ENCODE data around the gene NRXN3. TPM values are rescaled to one million over a fixed set of nuclear protein-coding genes. Genes with fewer than 3 reads are reported as not detected.

Gene NRXN3
- polyA plus RNA-seq, 1 of the 3 experiments (the other 2 are of a cell fraction): 1.6 TPM

- no peak overlapping the region for H2AFZ ChIP-seq (ENCODE audit: low read depth)
- no peaks in the 10 kb centered on the region for H3K4me1 ChIP-seq (ENCODE audit: control insufficient read depth in 1 of 2, insufficient read depth in 2 of 2, low read depth in 1 of 2, low read length in 1 of 2)
- DNase-seq: no peak
- no peaks in the 10 kb centered on the region for H3F3A ChIP-seq (replicated peaks; ENCODE audit: insufficient read depth)
- H3K9me3 ChIP-seq: no peaks in the 10 kb centered on the region
- H4K20me1 ChIP-seq (ENCODE audit: insufficient read depth): no peaks in the 10 kb centered on the region
- no peak overlapping the region for H3K27ac ChIP-seq (ENCODE audit: low read depth in 2 of 2, low read length in 1 of 2)
- 47% methylated on average over 6 of the region's 6 CpGs for WGBS (ENCODE audit: low lambda C conversion rate)
- ChIA-PET POLR2A (no interaction called here), CTCF (interaction anchor here (1.0 to 1.9 kb wide), 3 partner anchors 11 to 596 kb away, joined by 3 to 6 read pairs (median 4); no protein-coding TSS in a partner anchor)
- H3K36me3 ChIP-seq (replicated peaks in 1 of 2; ENCODE audit: control insufficient read depth in 1 of 2, insufficient read depth in 2 of 2, low read length in 1 of 2): no peaks in the 10 kb centered on the region
- H3K9me2 ChIP-seq: no peaks in the 10 kb centered on the region
- TF ChIP-seq EP300 (IDR thresholded peaks at IDR 0.05; ENCODE audit: borderline replicate concordance in 1 of 2, low read depth in 1 of 2, low read length in 1 of 2): no peak
- no peak for TF ChIP-seq TCF12 (IDR thresholded peaks at IDR 0.05)
- no peak for TF ChIP-seq FOXJ3 (CRISPR knock-in tag; IDR thresholded peaks at IDR 0.05)
- no peak for TF ChIP-seq USF1 (IDR thresholded peaks at IDR 0.05; ENCODE audit: borderline replicate concordance, low read depth)
- no peak for TF ChIP-seq PBX3 (IDR thresholded peaks at IDR 0.05)
- TF ChIP-seq NRF1 (IDR thresholded peaks at IDR 0.05; ENCODE audit: low read depth, low read length): no peak
- no peak for TF ChIP-seq NFIC (IDR thresholded peaks at IDR 0.05; ENCODE audit: borderline replicate concordance)
- TF ChIP-seq SIN3A (IDR thresholded peaks at IDR 0.05; ENCODE audit: borderline replicate concordance, low read depth, low read length): no peak
- no peak for TF ChIP-seq TEAD4 (IDR thresholded peaks at IDR 0.05; ENCODE audit: borderline replicate concordance, insufficient read depth)
- TF ChIP-seq USF2 (IDR thresholded peaks at IDR 0.05; ENCODE audit: borderline replicate concordance, low read depth, low read length): no peak
- TF ChIP-seq FOXM1 (IDR thresholded peaks at IDR 0.05; ENCODE audit: low read depth): no peak
- no peak for TF ChIP-seq REST (IDR thresholded peaks at IDR 0.05; ENCODE audit: low read depth, low read length)
- TF ChIP-seq JUND (IDR thresholded peaks at IDR 0.05): no peak
- H3K4me2 ChIP-seq: no peak overlapping the region
- H3K4me3 ChIP-seq (ENCODE audit: low read depth in 2 of 2, low read length in 1 of 2): no peak overlapping the region
- H3K9ac ChIP-seq: no peak overlapping the region
- no peaks in the 10 kb centered on the region for H3K27me3 ChIP-seq (ENCODE audit: insufficient read depth)
- H3K79me2 ChIP-seq (ENCODE audit: insufficient read depth): no peaks in the 10 kb centered on the region
These were observed 448.2 kb downstream of the NRXN3 start for GRCh38 chr14:78618368-78618767.

All from SK-N-SH (cell line).